Erythroblast (primary cell): ENCODE measurements around the gene ZNF135.

Source experiments
- GATA1 ChIP-seq: IDR thresholded peaks from 2 replicates; pipeline ENCODE4 v1.6.1; 2011; ENCODE audit warnings: low read depth, mild to moderate bottlenecking, control low read depth, low read length, moderate library complexity
- POLR2A ChIP-seq: IDR thresholded peaks from 2 replicates; pipeline ENCODE4 v1.6.1; 2011; ENCODE audit warnings: mild to moderate bottlenecking, low read length

- TF ChIP-seq POLR2A (no peak), GATA1 (no peak)
Observed at GRCh38 chr19:58108546-58108817, 49.4 kb downstream of the ZNF135 start.
